ENCODE measurements around the gene LIMA1.

DNA sequence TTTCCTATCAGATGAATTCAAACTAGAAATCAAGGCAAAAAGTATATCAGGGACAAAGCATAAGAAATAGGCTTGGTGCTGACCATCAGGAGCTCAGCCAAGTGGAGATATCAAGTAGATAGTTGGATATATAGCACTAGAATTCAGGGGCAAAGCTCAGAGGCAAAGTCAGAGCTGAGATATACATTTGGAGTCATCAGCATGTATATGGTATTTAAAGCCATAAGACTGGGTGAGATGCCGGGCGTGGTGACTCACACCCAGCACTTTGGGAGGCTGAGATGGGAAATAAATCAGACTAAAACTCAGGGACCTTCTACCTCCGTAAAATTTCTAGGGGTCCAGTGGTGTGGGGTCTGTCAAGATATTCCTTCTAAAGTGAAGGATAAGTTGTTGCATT is 38.9 kb upstream of the LIMA1 start:
- TF ChIP-seq, protein P1, sequence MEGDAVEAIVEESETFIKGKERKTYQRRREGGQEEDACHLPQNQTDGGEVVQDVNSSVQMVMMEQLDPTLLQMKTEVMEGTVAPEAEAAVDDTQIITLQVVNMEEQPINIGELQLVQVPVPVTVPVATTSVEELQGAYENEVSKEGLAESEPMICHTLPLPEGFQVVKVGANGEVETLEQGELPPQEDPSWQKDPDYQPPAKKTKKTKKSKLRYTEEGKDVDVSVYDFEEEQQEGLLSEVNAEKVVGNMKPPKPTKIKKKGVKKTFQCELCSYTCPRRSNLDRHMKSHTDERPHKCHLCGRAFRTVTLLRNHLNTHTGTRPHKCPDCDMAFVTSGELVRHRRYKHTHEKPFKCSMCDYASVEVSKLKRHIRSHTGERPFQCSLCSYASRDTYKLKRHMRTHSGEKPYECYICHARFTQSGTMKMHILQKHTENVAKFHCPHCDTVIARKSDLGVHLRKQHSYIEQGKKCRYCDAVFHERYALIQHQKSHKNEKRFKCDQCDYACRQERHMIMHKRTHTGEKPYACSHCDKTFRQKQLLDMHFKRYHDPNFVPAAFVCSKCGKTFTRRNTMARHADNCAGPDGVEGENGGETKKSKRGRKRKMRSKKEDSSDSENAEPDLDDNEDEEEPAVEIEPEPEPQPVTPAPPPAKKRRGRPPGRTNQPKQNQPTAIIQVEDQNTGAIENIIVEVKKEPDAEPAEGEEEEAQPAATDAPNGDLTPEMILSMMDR (IDR thresholded peaks at IDR 0.05) = no peak
- no peak for TF ChIP-seq POLR2A (IDR thresholded peaks at IDR 0.05)
